Nephron progenitor cell (in vitro differentiated cells): ENCODE results near the gene CHST14.

Experiments
- DNase-seq: peaks from one replicate; pipeline ENCODE4 v3.0.0; 2021
- H3K27ac Mint-ChIP-seq: 2 replicates; pipeline ENCODE4 v1.8.0; 2021; ENCODE audit warnings: mild to moderate bottlenecking, moderate library complexity, mixed read lengths
- H3K27me3 Mint-ChIP-seq: 2 replicates; pipeline ENCODE4 v1.8.0; 2021; ENCODE audit warnings: mild to moderate bottlenecking, low read depth, mixed read lengths; ENCODE audit not compliant: poor library complexity
- H3K36me3 Mint-ChIP-seq: 2 replicates; pipeline ENCODE4 v1.8.0; 2021; ENCODE audit warnings: low read depth, mixed read lengths
- H3K4me1 Mint-ChIP-seq: 2 replicates; pipeline ENCODE4 v1.8.0; 2021; ENCODE audit warnings: mixed read lengths
- H3K4me3 Mint-ChIP-seq: 2 replicates; pipeline ENCODE4 v1.8.0; 2021; ENCODE audit warnings: mild to moderate bottlenecking, moderate library complexity, mixed read lengths
- H3K9me3 Mint-ChIP-seq: 2 replicates; pipeline ENCODE4 v1.8.0; 2021; ENCODE audit warnings: mild to moderate bottlenecking, moderate library complexity, mixed read lengths
- CTCF ChIP-seq: fragments of 200-600 bp; sonication (generic); IDR thresholded peaks from 2 replicates; pipeline ENCODE4 v1.5.0; 2021; ENCODE audit warnings: antibody characterized with exemption

Gene CHST14

GRCh38 chr15:40510201-40510600, 39.4 kb downstream of the CHST14 start:
- peak overlapping the region; percentile 69 for H3K4me3 Mint-ChIP-seq
- H3K4me1 Mint-ChIP-seq, result peaks cover 24% of the 10 kb centered on the region

GRCh38 chr15:40511093-40511471, 40.3 kb downstream of the CHST14 start:
- no peak overlapping the region for H3K27ac Mint-ChIP-seq
- H3K4me3 Mint-ChIP-seq, result peak overlapping the region; percentile 82
- TF ChIP-seq CTCF, result no peak
- H3K9me3 Mint-ChIP-seq, result no peaks in the 10 kb centered on the region
- H3K4me1 Mint-ChIP-seq, result peaks cover 24% of the 10 kb centered on the region
- no peaks in the 10 kb centered on the region for H3K36me3 Mint-ChIP-seq
- DNase-seq, result no peak
- H3K27me3 Mint-ChIP-seq, result peaks cover 91% of the 10 kb centered on the region

More at GRCh38 chr15:40510201-40510600, 39.4 kb downstream of the CHST14 start:
- no peak for DNase-seq
- Mint-ChIP-seq H3K36me3 (no peaks in the 10 kb centered on the region), H3K27me3 (peaks cover 92% of the 10 kb centered on the region), H3K9me3 (no peaks in the 10 kb centered on the region), H3K27ac (no peak overlapping the region)
- no peak for TF ChIP-seq CTCF

DNA sequence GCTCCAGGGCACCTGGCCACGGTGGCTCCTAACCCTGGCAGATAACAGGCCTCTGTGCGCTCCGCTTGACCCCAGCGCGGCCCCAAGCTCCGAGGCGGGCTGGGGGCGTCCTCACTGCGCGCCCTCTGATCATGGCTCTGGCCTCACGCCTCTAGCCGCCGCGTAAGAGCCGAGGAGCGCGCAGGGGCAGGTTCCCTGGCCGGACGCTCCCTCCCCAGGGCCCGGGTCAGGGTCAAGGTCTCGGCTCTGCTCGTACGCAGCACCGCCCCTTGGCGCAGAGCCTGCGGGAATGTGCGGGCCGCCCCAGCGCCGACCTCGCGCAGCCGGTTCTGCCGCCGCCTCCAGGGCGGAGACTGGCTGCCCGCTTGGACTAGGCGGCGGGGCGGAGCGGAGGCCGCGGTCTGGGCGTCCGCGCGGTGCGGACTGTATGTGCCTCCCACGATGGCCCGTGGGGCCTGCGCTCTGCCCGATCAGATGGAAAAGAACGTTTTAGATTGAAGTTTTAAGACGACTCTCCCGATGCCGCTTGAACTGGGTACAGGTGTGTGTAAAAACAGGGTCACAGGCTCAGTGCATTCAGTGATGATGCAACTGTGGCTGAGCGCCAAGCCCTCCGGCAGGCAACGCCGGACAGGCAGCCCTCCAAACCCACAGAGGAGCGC, 40.8 kb downstream of the CHST14 start:
- TF ChIP-seq CTCF, result no peak
- Mint-ChIP-seq H3K4me3 (peak overlapping the region; percentile 82), H3K27ac (no peak overlapping the region), H3K9me3 (no peaks in the 10 kb centered on the region), H3K4me1 (peaks cover 23% of the 10 kb centered on the region), H3K27me3 (peaks cover 88% of the 10 kb centered on the region), H3K36me3 (no peaks in the 10 kb centered on the region)
- peak; percentile 80 for DNase-seq

DNA sequence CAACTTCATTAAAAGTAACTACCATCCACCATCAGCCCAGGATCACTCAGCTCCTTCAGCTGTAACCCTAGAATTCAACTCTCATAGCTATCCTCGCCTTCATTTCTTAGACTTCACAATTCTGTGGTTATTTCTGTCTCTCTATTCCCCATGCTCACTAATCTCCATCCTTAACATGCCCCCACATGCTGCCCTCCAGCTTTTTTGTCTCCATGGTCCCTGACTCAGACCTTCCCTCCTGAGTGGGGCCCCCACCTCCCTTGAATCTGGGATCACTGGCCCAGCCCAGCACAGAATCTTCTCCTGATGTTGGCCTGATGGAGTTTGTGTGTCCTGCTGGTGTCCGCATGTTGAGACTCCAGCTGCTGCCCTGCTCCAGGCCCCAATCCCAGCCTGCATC, 41.7 kb downstream of the CHST14 start:
- peaks cover 85% of the 10 kb centered on the region for H3K27me3 Mint-ChIP-seq
- TF ChIP-seq CTCF, result no peak
- no peak overlapping the region for H3K27ac Mint-ChIP-seq
- H3K9me3 Mint-ChIP-seq, result no peaks in the 10 kb centered on the region
- no peaks in the 10 kb centered on the region for H3K36me3 Mint-ChIP-seq
- DNase-seq, result no peak
- H3K4me1 Mint-ChIP-seq, result peaks cover 18% of the 10 kb centered on the region
- H3K4me3 Mint-ChIP-seq, result peak overlapping the region; percentile 68

DNA sequence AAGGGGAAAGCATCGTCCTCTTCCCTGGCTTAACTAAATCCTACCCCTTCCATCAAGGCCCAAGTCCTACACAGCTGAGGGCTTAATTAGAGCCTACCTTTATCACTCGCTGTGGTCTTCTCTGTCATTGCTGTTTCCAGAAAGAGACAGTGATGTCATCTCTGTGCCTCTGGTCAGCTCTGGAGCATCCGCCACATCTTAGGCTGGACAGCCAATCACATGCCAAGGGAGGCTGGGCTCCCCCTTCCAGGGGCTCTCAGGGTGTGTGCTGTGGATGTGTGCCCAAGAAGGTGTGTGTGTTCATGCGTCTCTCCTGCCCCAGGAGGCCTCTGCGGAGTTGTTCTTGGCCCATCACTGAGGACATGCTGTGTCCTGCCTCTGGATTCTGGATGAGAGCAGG, 42.8 kb downstream of the CHST14 start:
- peaks cover 18% of the 10 kb centered on the region for H3K4me1 Mint-ChIP-seq
- no peak overlapping the region for H3K27ac Mint-ChIP-seq
- peaks cover 74% of the 10 kb centered on the region for H3K27me3 Mint-ChIP-seq
- H3K9me3 Mint-ChIP-seq, result no peaks in the 10 kb centered on the region
- DNase-seq, result no peak
- no peaks in the 10 kb centered on the region for H3K36me3 Mint-ChIP-seq
- H3K4me3 Mint-ChIP-seq, result no peak overlapping the region
- no peak for TF ChIP-seq CTCF

GRCh38 chr15:40516322-40516721, 45.5 kb downstream of the CHST14 start:
- TF ChIP-seq CTCF, result no peak
- Mint-ChIP-seq H3K27ac (no peak overlapping the region), H3K9me3 (no peaks in the 10 kb centered on the region), H3K4me3 (no peak overlapping the region), H3K27me3 (peaks cover 55% of the 10 kb centered on the region), H3K4me1 (peaks cover 16% of the 10 kb centered on the region), H3K36me3 (no peaks in the 10 kb centered on the region)
- DNase-seq, result no peak
